IPS-15b (cell line): Measurements from ENCODE around the gene B3GALT5.

Experiments
- H3K27me3 ChIP-seq: one replicate; pipeline ENCODE4 v1.6.1; 2013; ENCODE audit warnings: low read length; ENCODE audit not compliant: control insufficient read depth, insufficient read depth
- H3K36me3 ChIP-seq: one replicate; pipeline ENCODE4 v1.6.1; 2013; ENCODE audit warnings: low read length; ENCODE audit not compliant: control insufficient read depth, insufficient read depth
- H3K4me1 ChIP-seq: one replicate; pipeline ENCODE4 v1.6.1; 2013; ENCODE audit warnings: mild to moderate bottlenecking, low read length; ENCODE audit not compliant: control insufficient read depth, insufficient read depth
- H3K4me3 ChIP-seq: one replicate; pipeline ENCODE4 v1.5.1; 2013; ENCODE audit warnings: low read depth, low read length
- H3K9ac ChIP-seq: one replicate; pipeline ENCODE4 v1.6.1; 2013; ENCODE audit warnings: low read depth, mild to moderate bottlenecking, low read length
- H3K9me3 ChIP-seq: one replicate; pipeline ENCODE4 v1.6.1; 2013; ENCODE audit warnings: mild to moderate bottlenecking, low read length; ENCODE audit not compliant: control insufficient read depth, insufficient read depth

The B3GALT5 gene

GRCh38 chr21:39713905-39714304 lies 101.2 kb downstream of the B3GALT5 start:
- H3K27me3 ChIP-seq: no peaks in the 10 kb centered on the region
- H3K4me1 ChIP-seq: no peaks in the 10 kb centered on the region
- no peaks in the 10 kb centered on the region for H3K9me3 ChIP-seq
- no peak overlapping the region for H3K4me3 ChIP-seq
- no peaks in the 10 kb centered on the region for H3K36me3 ChIP-seq
- no peak overlapping the region for H3K9ac ChIP-seq

DNA sequence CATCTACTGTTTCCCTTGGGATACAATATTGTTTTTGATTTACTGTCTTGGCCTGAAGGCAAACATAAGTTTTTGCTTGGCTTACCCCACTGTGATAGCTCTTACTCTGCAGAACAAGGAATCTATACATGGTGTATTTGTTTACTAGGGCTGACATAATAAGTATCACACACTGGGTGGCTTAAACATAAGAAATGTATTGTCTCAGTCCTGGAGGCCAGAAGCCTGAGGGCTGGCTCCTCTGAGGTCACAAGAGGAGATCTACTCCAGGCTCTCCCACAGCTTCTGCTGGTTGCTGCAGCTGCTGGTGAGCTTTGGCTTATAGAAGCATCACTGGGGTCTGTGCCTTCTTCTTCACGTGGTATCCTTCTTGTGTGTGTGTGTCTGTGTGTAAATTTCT lies 101.6 kb downstream of the B3GALT5 start:
- H3K9ac ChIP-seq: no peak overlapping the region

DNA sequence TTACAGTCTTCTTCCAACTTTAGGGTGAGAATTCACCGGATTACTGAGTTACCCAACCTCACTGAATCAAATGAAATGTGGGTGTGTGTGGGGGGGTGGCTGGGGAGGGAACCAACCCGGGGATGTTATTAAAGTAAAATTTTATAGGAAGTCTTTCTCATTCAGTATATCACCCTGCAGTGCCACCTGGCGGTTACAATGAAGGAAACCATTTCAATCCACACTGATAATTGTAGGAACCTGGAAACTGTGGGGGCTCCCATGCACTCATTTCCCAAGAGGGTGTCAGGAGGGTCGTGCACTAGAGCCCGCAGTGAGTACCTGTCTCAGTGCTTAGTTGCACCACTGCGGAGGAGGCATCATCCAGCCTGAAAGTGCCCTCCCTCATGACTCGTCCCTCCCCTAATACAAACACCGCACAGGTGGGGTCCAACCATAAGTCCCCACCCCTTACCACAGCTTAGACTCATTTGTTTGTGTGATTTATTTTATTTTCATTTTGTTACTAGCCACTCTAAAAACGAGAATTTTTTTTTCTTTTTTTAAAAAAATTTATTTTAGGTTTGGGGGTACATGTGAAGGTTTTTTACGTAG lies 103.2 kb downstream of the B3GALT5 start:
- H3K9me3 ChIP-seq: no peaks in the 10 kb centered on the region
- H3K36me3 ChIP-seq: no peaks in the 10 kb centered on the region
- H3K27me3 ChIP-seq: no peaks in the 10 kb centered on the region
- no peaks in the 10 kb centered on the region for H3K4me1 ChIP-seq
- H3K4me3 ChIP-seq: no peak overlapping the region
- no peak overlapping the region for H3K9ac ChIP-seq

More for the DNA sequence above, 101.6 kb downstream of the B3GALT5 start:
- H3K4me3 ChIP-seq: no peak overlapping the region
- no peaks in the 10 kb centered on the region for H3K9me3 ChIP-seq
- H3K27me3 ChIP-seq: no peaks in the 10 kb centered on the region
- no peaks in the 10 kb centered on the region for H3K4me1 ChIP-seq
- H3K36me3 ChIP-seq: no peaks in the 10 kb centered on the region

DNA sequence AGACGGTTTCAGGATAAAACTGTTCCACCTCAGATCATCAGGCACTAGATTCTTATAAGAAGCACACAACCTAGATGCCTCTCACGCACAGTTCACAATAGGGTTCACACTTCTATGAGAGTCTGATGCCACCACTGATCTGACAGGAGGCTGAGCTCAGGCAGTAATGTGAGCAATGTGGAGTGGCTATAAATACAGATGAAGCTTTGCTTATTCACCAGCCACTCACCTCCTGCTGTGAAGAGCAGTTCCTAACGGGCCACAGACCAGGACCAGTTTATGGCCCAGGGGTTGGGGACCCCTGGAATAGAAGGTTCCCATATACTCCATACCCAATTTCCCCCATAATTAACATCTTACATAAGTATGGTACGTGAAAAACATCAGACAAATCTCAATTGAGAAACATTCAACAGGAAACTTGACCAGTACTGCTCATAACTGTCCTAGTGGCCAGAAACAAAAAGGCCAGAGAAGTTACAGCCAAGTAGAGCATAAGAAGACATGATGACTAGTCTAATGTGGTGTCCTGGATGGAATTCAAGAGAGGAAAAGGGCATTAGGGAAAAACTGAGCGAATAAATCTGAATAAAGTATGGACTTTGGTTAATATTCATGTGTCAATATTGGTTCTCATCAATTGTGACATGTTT lies 107.5 kb downstream of the B3GALT5 start:
- no peaks in the 10 kb centered on the region for H3K36me3 ChIP-seq
- H3K9me3 ChIP-seq: no peaks in the 10 kb centered on the region

DNA sequence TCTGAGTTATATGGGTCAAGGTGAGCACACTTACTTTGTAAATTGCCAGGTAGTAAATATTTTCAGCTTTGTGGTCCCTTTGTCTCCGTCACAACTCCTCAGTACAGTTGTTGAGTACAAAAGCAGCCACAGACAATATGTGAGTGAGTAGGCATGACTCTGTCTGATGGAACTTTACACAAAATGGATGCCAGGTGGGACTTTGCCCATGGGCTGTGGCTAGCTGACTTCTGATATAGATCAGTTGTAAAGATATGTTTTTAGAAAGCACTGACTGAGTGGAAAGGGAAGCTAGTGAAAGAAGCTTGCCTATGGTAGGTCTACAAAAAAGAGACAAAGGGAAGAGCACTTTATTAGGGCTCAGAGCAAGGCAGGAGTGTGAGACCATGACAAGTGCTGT lies 109.1 kb downstream of the B3GALT5 start:
- Histone ChIP-seq H3K36me3 (no peaks in the 10 kb centered on the region), H3K9me3 (no peaks in the 10 kb centered on the region), H3K27me3 (no peaks in the 10 kb centered on the region), H3K4me1 (no peaks in the 10 kb centered on the region), H3K9ac (no peak overlapping the region), H3K4me3 (no peak overlapping the region)

More for the DNA sequence above, 107.5 kb downstream of the B3GALT5 start:
- Histone ChIP-seq H3K9ac (no peak overlapping the region), H3K4me3 (no peak overlapping the region), H3K4me1 (no peaks in the 10 kb centered on the region), H3K27me3 (no peaks in the 10 kb centered on the region)
